CD14-positive monocyte (primary cell): ENCODE results near the gene UBA1. TPM values are rescaled to one million over a fixed set of nuclear protein-coding genes. Genes with fewer than 3 reads are reported as not detected.

Source experiments
- polyA plus RNA-seq, 3 donors: library from polyadenylated mRNA; depleted of rRNA in 1 of 3; unstranded in 2 of 3; stranded (reverse) in 1 of 3; fragments of 300-500 nt in 2 of 3; fragments of >200 nt in 1 of 3; fragmentation: Illumina TruSeq in 2 of 3; gene quantifications; 1 replicate in 2 of 3; 2 replicates in 1 of 3; pipeline ENCODE4 v1.2.3, GENCODE V29; 2012 to 2021

Gene UBA1
- polyA plus RNA-seq, 3 donors: 125 to 157 (median 150) TPM

Other genes with a start within 250 kb of the UBA1 start
- not detected for gene RGN, start 115.4 kb upstream of the UBA1 start, polyA plus RNA-seq
- gene NDUFB11, start 49.1 kb upstream of the UBA1 start, polyA plus RNA-seq: 100 to 1,000 TPM in 2 of 3 donors, 10 to 100 TPM in 1; 35.2 to 139 (median 104) TPM
- gene RBM10, start 48.6 kb upstream of the UBA1 start, polyA plus RNA-seq: 10 to 100 TPM in 2 of 3 donors, 1 to 10 TPM in 1; 7.3 to 29.4 (median 14.0) TPM
- 10 to 100 TPM in 2 of 3 donors, 1 to 10 TPM in 1; 7.3 to 97.4 (median 14.1) TPM for gene CDK16, start 24.9 kb downstream of the UBA1 start, polyA plus RNA-seq
- 1 to 10 TPM; 6.7 to 9.7 (median 8.8) TPM for gene USP11, start 39.2 kb downstream of the UBA1 start, polyA plus RNA-seq
- not detected for gene ZNF157, start 176.7 kb downstream of the UBA1 start, polyA plus RNA-seq